HL-60 (cell line): Measurements from ENCODE around the gene NHSL2.

Source experiments
- DNase-seq, 2 experiments: peaks; one replicate each; pipeline ENCODE4 v3.0.0-alpha.2; 2010 to 2020; ENCODE audit warnings: low read depth in 1 of 2, low spot score in 1 of 2
- H3K27ac ChIP-seq: fragments of 250-450 bp; sonication (Bioruptor Pico); replicated peaks from 2 replicates; pipeline ENCODE4 v1.5.1; 2020; ENCODE audit warnings: mild to moderate bottlenecking, moderate library complexity
- H3K27me3 ChIP-seq: fragments of 250-450 bp; sonication (Bioruptor Pico); 2 replicates; pipeline ENCODE4 v1.5.1; 2021; ENCODE audit warnings: mild to moderate bottlenecking, moderate library complexity; ENCODE audit not compliant: insufficient read depth, poor library complexity, severe bottlenecking
- H3K4me3 ChIP-seq: replicated peaks from 2 replicates; pipeline ENCODE4 v1.5.1; 2011; ENCODE audit warnings: mild to moderate bottlenecking, control low read depth, low read length; ENCODE audit not compliant: insufficient read depth
- GABPA ChIP-seq: IDR thresholded peaks from 2 replicates; pipeline ENCODE4 v1.6.1; 2012; ENCODE audit warnings: low read depth
- POLR2AphosphoS5 ChIP-seq: IDR thresholded peaks from 2 replicates; pipeline ENCODE4 v1.6.1; 2012; ENCODE audit warnings: low read depth
- SPI1 ChIP-seq: IDR thresholded peaks from 2 replicates; pipeline ENCODE4 v1.6.1; 2012; ENCODE audit warnings: low read depth, mild to moderate bottlenecking, borderline replicate concordance
- TF ChIP-seq, protein P1 (sequence below): IDR thresholded peaks from 2 replicates; pipeline ENCODE4 v1.6.1; 2012; ENCODE audit warnings: low read depth; ENCODE audit not compliant: insufficient replicate concordance
- TF ChIP-seq, protein P2 (sequence below): IDR thresholded peaks from one replicate; pipeline ENCODE4 v1.5.1; 2011; ENCODE audit warnings: low read length, control low read depth, inconsistent platforms; ENCODE audit not compliant: insufficient read depth

NHSL2 gene

DNA sequence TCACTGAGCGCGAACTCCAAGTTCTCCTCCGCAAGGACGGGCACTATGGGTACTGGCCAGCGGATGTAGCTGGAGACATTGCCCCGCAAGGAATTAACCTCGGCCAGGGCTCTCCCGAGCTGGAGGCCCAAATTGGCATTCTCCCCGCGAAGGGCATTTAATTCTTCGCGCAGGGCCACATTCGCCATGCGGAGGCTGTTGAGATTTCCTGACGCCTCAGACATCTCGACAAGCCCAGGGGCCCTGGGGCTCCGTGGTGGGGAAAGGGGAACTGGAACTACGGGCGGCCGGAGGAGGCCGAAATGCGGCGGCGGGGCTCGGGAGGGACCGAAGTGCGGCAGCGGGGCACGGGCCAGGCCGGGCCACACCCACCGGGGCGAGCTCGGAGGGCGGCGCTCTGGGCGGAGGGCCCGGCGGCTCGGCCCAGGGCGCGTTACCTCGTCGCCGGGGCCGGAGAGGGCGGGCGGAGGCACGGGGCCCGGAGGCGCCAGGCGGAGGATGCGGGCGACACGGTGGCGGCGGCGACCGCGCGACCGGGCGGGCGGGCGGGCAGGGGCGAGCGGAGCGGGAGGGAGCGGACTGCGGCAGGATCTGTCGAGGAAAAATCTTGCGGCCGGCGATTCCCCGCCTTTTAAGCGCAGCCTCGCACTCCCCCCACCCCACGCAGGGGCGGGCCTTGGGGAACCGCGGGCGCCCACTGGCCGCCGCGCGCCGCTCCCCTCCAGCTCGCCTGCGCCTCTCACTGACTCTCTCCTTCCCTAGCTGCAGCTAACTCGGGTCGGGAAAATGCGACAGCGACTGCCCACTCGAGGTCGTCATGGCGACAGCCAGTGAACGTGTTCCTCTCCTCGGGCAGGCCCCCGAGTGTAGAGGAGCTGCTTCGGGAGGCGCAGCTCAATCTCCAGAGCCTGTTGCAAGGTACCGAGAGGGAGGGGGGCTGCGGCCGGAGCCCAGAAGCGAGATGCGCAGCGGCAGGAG is 221.0 kb downstream of the NHSL2 start, which contains the start of gene RTL5:
RTL5 (minus strand) TSS at position 599 of the 978 bp plus-strand sequence.
- H3K27me3 ChIP-seq, result peaks cover 7% of the 10 kb centered on the region
- no peak within 1 kb of the TSS for H3K27ac ChIP-seq
- TF ChIP-seq POLR2AphosphoS5, result no peak
- peak; percentile 75 for TF ChIP-seq SPI1
- TF ChIP-seq, protein P1, sequence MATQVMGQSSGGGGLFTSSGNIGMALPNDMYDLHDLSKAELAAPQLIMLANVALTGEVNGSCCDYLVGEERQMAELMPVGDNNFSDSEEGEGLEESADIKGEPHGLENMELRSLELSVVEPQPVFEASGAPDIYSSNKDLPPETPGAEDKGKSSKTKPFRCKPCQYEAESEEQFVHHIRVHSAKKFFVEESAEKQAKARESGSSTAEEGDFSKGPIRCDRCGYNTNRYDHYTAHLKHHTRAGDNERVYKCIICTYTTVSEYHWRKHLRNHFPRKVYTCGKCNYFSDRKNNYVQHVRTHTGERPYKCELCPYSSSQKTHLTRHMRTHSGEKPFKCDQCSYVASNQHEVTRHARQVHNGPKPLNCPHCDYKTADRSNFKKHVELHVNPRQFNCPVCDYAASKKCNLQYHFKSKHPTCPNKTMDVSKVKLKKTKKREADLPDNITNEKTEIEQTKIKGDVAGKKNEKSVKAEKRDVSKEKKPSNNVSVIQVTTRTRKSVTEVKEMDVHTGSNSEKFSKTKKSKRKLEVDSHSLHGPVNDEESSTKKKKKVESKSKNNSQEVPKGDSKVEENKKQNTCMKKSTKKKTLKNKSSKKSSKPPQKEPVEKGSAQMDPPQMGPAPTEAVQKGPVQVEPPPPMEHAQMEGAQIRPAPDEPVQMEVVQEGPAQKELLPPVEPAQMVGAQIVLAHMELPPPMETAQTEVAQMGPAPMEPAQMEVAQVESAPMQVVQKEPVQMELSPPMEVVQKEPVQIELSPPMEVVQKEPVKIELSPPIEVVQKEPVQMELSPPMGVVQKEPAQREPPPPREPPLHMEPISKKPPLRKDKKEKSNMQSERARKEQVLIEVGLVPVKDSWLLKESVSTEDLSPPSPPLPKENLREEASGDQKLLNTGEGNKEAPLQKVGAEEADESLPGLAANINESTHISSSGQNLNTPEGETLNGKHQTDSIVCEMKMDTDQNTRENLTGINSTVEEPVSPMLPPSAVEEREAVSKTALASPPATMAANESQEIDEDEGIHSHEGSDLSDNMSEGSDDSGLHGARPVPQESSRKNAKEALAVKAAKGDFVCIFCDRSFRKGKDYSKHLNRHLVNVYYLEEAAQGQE, result no peak
- TF ChIP-seq, protein P2, sequence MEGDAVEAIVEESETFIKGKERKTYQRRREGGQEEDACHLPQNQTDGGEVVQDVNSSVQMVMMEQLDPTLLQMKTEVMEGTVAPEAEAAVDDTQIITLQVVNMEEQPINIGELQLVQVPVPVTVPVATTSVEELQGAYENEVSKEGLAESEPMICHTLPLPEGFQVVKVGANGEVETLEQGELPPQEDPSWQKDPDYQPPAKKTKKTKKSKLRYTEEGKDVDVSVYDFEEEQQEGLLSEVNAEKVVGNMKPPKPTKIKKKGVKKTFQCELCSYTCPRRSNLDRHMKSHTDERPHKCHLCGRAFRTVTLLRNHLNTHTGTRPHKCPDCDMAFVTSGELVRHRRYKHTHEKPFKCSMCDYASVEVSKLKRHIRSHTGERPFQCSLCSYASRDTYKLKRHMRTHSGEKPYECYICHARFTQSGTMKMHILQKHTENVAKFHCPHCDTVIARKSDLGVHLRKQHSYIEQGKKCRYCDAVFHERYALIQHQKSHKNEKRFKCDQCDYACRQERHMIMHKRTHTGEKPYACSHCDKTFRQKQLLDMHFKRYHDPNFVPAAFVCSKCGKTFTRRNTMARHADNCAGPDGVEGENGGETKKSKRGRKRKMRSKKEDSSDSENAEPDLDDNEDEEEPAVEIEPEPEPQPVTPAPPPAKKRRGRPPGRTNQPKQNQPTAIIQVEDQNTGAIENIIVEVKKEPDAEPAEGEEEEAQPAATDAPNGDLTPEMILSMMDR, result no peak
- peak within 1 kb of the TSS; percentile 26 for H3K4me3 ChIP-seq
- peak; percentile 57 to 60 for DNase-seq

DNA sequence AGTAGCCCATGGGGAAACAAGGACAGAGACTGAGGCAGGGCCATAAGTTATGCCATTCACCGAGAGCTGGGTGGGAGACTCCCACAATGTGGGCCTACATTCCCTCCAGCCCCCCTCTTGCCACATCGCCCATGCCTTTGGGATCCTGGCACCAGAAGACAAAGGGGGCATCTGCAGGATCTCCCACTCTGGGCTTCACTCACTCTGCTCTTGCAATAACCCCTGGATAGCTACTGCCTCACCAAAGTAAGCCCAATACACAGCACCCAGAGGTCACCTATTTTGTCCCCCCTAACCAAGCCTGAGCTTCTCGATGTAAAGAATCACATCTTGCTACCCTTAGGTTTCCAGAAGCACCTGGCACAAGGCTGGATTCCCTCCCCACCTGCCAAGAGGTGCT is 221.8 kb downstream of the NHSL2 start:
- DNase-seq, result no peak

DNA sequence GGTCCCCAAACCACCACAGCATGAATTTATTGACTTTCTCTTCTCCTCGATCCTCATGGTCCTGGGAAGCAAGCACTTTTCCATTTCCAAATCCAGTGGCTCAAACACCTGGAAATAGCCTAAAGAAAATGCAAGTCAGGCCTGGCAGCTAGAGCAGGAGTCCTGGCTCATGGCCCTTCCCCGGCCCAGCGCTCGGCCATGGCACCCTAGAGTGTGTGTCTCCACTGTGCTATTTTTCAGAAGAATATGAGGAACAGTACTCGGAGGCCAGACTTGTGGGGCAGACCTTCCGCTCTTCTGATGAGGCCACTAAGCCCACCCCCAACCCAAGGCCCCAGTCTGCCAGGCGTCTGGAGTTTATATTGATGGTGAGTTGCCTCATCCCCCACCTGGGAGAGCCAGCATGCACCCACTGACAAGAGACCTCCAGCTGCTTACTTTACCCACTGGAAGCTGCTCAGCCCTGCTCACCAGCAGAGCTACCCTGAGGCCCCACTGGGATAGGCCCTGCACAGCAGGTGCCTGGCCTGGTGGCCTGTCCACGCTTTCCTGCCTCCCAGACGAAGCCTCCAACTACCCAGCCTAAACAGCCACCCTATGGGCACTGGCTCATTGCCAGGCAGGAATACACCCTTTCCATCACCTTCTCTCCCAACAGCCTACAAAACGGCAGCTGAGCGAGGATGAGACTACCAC is 223.4 kb downstream of the NHSL2 start:
- Histone ChIP-seq H3K27me3 (peaks cover 7% of the 10 kb centered on the region), H3K4me3 (no peak overlapping the region), H3K27ac (no peak overlapping the region)
- DNase-seq, result no peak
- TF ChIP-seq, protein P1, result no peak
- TF ChIP-seq GABPA (no peak), POLR2AphosphoS5 (no peak), SPI1 (no peak)
- TF ChIP-seq, protein P2, result no peak

More for the DNA sequence above, 221.8 kb downstream of the NHSL2 start:
- H3K27ac ChIP-seq, result no peak overlapping the region
- no peak for TF ChIP-seq SPI1
- TF ChIP-seq GABPA, result no peak
- no peak for TF ChIP-seq POLR2AphosphoS5
- TF ChIP-seq, protein P1, result no peak
- TF ChIP-seq, protein P2, result no peak
- no peak overlapping the region for H3K4me3 ChIP-seq
- H3K27me3 ChIP-seq, result peaks cover 7% of the 10 kb centered on the region
